Measurements from ENCODE around the gene DNAJC21. TPM values are rescaled to one million over a fixed set of nuclear protein-coding genes. Genes with fewer than 3 reads are reported as not detected.

Gene DNAJC21
- total RNA-seq, 1 donor from 2014 or later, result 14.6 TPM

- Histone ChIP-seq H3K36me3 (ENCODE audit: control insufficient read depth in 3 of 3, insufficient read depth in 3 of 3, low read length in 3 of 3) (no peaks in the 10 kb centered on the region), H3K9me3 (ENCODE audit: control insufficient read depth in 3 of 3, low read length in 3 of 3) (no peaks in the 10 kb centered on the region), H3K4me3 (ENCODE audit: low read length in 3 of 3) (no peak overlapping the region), H3K27me3 (ENCODE audit: control insufficient read depth in 3 of 3, insufficient read depth in 3 of 3, low read length in 3 of 3) (peaks cover 3 to 4% (median 4%) of the 10 kb centered on the region in 3 donors), H3K27ac (ENCODE audit: low read depth, low read length) (no peak overlapping the region), H3K9ac (ENCODE audit: low read depth in 1 of 3, low read length in 3 of 3) (no peak overlapping the region), H3K4me1 (ENCODE audit: control insufficient read depth in 3 of 3, insufficient read depth in 3 of 3, low read length in 3 of 3) (no peaks in the 10 kb centered on the region)
Observed at GRCh38 chr5:34998058-34998789, 68.9 kb downstream of the DNAJC21 start.

- H3K27me3 ChIP-seq (ENCODE audit: control insufficient read depth in 3 of 3, insufficient read depth in 3 of 3, low read length in 3 of 3), result peaks cover 4% of the 10 kb centered on the region in 3 donors
- H3K4me3 ChIP-seq (ENCODE audit: low read length in 3 of 3), result no peak overlapping the region
- no peaks in the 10 kb centered on the region for H3K36me3 ChIP-seq (ENCODE audit: control insufficient read depth in 3 of 3, insufficient read depth in 3 of 3, low read length in 3 of 3)
- no peak overlapping the region for H3K9ac ChIP-seq (ENCODE audit: low read depth in 1 of 3, low read length in 3 of 3)
- no peaks in the 10 kb centered on the region for H3K9me3 ChIP-seq (ENCODE audit: control insufficient read depth in 3 of 3, low read length in 3 of 3)
- H3K4me1 ChIP-seq (ENCODE audit: control insufficient read depth in 3 of 3, insufficient read depth in 3 of 3, low read length in 3 of 3), result no peaks in the 10 kb centered on the region
- no peak overlapping the region for H3K27ac ChIP-seq (ENCODE audit: low read depth, low read length)
Observed at GRCh38 chr5:35001842-35002241, 72.5 kb downstream of the DNAJC21 start.

- Histone ChIP-seq H3K4me3 (ENCODE audit: low read length in 3 of 3) (no peak overlapping the region), H3K9me3 (ENCODE audit: control insufficient read depth in 3 of 3, low read length in 3 of 3) (no peaks in the 10 kb centered on the region), H3K36me3 (ENCODE audit: control insufficient read depth in 3 of 3, insufficient read depth in 3 of 3, low read length in 3 of 3) (no peaks in the 10 kb centered on the region), H3K4me1 (ENCODE audit: control insufficient read depth in 3 of 3, insufficient read depth in 3 of 3, low read length in 3 of 3) (no peaks in the 10 kb centered on the region), H3K27me3 (ENCODE audit: control insufficient read depth in 3 of 3, insufficient read depth in 3 of 3, low read length in 3 of 3) (peaks cover 4% of the 10 kb centered on the region in 3 donors), H3K27ac (ENCODE audit: low read depth, low read length) (no peak overlapping the region), H3K9ac (ENCODE audit: low read depth in 1 of 3, low read length in 3 of 3) (no peak overlapping the region)
Observed at GRCh38 chr5:35002459-35002858, 73.1 kb downstream of the DNAJC21 start.

DNA sequence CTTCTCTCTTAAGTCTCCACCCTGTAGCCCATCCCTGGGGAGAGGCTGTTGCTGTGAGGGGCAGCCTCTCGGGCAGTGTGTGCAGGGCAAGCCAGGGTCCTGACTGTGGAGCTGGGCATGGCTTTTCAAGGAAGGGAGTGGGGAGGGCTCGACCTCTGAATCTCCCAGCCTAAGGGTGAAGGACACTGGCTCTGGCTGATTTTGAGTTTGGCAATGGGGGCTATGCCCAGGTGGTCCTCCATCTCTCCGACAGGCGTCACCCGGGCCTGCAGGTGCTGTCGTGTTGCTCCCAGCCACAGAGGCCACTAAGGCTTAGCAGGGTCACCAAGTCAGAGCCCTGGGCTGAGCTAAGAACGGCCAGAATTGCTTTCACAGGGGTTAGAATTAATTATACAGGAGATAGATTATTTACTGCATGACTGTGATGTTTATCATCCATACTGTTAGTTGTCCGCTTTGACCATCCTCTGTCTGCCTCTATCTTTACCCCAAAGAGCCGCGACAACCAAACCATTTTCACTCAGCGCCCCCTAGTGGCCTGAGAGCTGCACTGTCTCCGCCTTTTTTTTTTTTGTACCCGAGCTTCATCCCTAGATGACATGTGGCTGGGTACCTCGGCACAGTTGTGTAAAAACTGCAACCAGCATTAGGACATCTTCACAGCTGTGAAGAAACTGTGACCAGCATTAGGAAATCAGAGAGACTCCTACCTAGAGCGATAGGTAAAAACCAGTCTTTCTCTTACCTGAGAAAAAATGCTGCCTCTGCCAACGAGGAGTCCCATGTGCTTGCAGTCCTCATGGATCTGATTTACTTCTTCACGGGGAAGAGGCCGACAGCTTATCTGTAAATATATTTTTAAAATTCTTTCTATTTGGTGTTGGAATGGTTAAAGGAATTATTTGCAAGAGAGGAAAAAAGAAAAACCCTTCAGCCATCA lies 73.9 kb downstream of the DNAJC21 start:
- Histone ChIP-seq H3K9ac (ENCODE audit: low read depth in 1 of 3, low read length in 3 of 3) (no peak overlapping the region), H3K36me3 (ENCODE audit: control insufficient read depth in 3 of 3, insufficient read depth in 3 of 3, low read length in 3 of 3) (no peaks in the 10 kb centered on the region), H3K27me3 (ENCODE audit: control insufficient read depth in 3 of 3, insufficient read depth in 3 of 3, low read length in 3 of 3) (peaks cover 4% of the 10 kb centered on the region in 3 donors), H3K4me1 (ENCODE audit: control insufficient read depth in 3 of 3, insufficient read depth in 3 of 3, low read length in 3 of 3) (no peaks in the 10 kb centered on the region), H3K9me3 (ENCODE audit: control insufficient read depth in 3 of 3, low read length in 3 of 3) (no peaks in the 10 kb centered on the region), H3K4me3 (ENCODE audit: low read length in 3 of 3) (no peak overlapping the region), H3K27ac (ENCODE audit: low read depth, low read length) (no peak overlapping the region)

DNA sequence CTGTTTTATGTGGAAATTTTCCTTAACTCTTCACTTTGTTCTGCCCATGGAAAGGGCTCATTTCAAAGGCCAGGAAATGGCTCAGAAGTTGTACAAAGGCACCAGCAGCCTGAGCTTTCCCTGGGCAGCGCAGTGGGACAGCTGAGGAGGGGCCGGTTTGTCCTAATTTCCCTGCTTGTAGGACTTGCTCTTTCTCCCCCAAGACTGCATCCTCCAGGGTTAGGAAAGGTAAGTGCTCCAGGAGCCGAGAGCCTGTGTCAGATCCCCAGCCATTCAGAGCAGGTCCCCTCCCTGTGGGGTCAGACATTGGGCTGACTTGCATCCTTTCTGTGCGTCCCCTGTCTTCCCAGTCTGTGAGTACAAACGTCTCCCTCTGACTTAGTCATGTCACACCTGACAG lies 74.8 kb downstream of the DNAJC21 start:
- Histone ChIP-seq H3K9me3 (ENCODE audit: control insufficient read depth in 3 of 3, low read length in 3 of 3) (no peaks in the 10 kb centered on the region), H3K27me3 (ENCODE audit: control insufficient read depth in 3 of 3, insufficient read depth in 3 of 3, low read length in 3 of 3) (peaks cover 4 to 7% (median 4%) of the 10 kb centered on the region in 3 donors), H3K4me1 (ENCODE audit: control insufficient read depth in 3 of 3, insufficient read depth in 3 of 3, low read length in 3 of 3) (no peaks in the 10 kb centered on the region), H3K4me3 (ENCODE audit: low read length in 3 of 3) (no peak overlapping the region), H3K36me3 (ENCODE audit: control insufficient read depth in 3 of 3, insufficient read depth in 3 of 3, low read length in 3 of 3) (no peaks in the 10 kb centered on the region), H3K27ac (ENCODE audit: low read depth, low read length) (no peak overlapping the region), H3K9ac (ENCODE audit: low read depth in 1 of 3, low read length in 3 of 3) (no peak overlapping the region)

- Histone ChIP-seq H3K4me1 (ENCODE audit: control insufficient read depth in 3 of 3, insufficient read depth in 3 of 3, low read length in 3 of 3) (no peaks in the 10 kb centered on the region), H3K9me3 (ENCODE audit: control insufficient read depth in 3 of 3, low read length in 3 of 3) (no peaks in the 10 kb centered on the region), H3K27me3 (ENCODE audit: control insufficient read depth in 3 of 3, insufficient read depth in 3 of 3, low read length in 3 of 3) (peaks cover 4 to 7% (median 4%) of the 10 kb centered on the region in 3 donors), H3K27ac (ENCODE audit: low read depth, low read length) (no peak overlapping the region), H3K9ac (ENCODE audit: low read depth in 1 of 3, low read length in 3 of 3) (no peak overlapping the region), H3K4me3 (ENCODE audit: low read length in 3 of 3) (no peak overlapping the region), H3K36me3 (ENCODE audit: control insufficient read depth in 3 of 3, insufficient read depth in 3 of 3, low read length in 3 of 3) (no peaks in the 10 kb centered on the region)
Observed at GRCh38 chr5:35004771-35005170, 75.4 kb downstream of the DNAJC21 start.

Other genes with a start within 250 kb of the DNAJC21 start
- gene TTC23L, start 90.4 kb upstream of the DNAJC21 start, total RNA-seq, result not detected
- gene RAD1, start 14.1 kb upstream of the DNAJC21 start, total RNA-seq, result 15.7 TPM
- gene BRIX1, start 13.8 kb upstream of the DNAJC21 start, total RNA-seq, result 25.6 TPM
- not detected for gene AGXT2, start 118.4 kb downstream of the DNAJC21 start, total RNA-seq